Small intestine (tissue), 7 donors: Measurements from ENCODE around the gene GTPBP1. TPM values are rescaled to one million over a fixed set of nuclear protein-coding genes. Genes with fewer than 3 reads are reported as not detected.

Source experiments
- DNase-seq, 2 donors: peaks; one replicate each; pipeline versions ENCODE4 v3.0.0 to v3.0.0-alpha.2; 2013
- FAIRE-seq: peaks from 2 replicates; lab custom pipeline; 2012; peaks lifted over from hg19 to GRCh38; lab: Jason Lieb, UNC
- H3K27ac ChIP-seq, 3 donors: one replicate each; pipeline ENCODE4 v1.5.1; 2013; ENCODE audit warnings: low read length in 2 of 3, mild to moderate bottlenecking in 2 of 3, control low read depth in 1 of 3, inconsistent platforms in 1 of 3, low read depth in 1 of 3, moderate library complexity in 1 of 3
- H3K27me3 ChIP-seq, 3 donors: one replicate each; pipeline ENCODE4 v1.6.1; 2013; ENCODE audit warnings: low read length in 3 of 3, inconsistent platforms in 1 of 3; ENCODE audit not compliant: control insufficient read depth in 3 of 3, insufficient read depth in 3 of 3
- H3K36me3 ChIP-seq, 3 donors: one replicate each; pipeline ENCODE4 v1.6.1; 2013; ENCODE audit warnings: low read length in 3 of 3, inconsistent platforms in 1 of 3, low read depth in 1 of 3, mild to moderate bottlenecking in 1 of 3, moderate library complexity in 1 of 3; ENCODE audit not compliant: control insufficient read depth in 3 of 3, insufficient read depth in 2 of 3
- H3K4me1 ChIP-seq, 3 donors: one replicate each; pipeline ENCODE4 v1.6.1; 2013; ENCODE audit warnings: low read length in 2 of 3, inconsistent platforms in 1 of 3, low read depth in 1 of 3, mild to moderate bottlenecking in 1 of 3, moderate library complexity in 1 of 3; ENCODE audit not compliant: control insufficient read depth in 3 of 3, insufficient read depth in 2 of 3
- H3K4me3 ChIP-seq, 3 donors: one replicate each; pipeline ENCODE4 v1.5.1; 2013; ENCODE audit warnings: low read length in 3 of 3, control low read depth in 1 of 3, inconsistent platforms in 1 of 3, low read depth in 1 of 3, mild to moderate bottlenecking in 1 of 3, moderate library complexity in 1 of 3
- H3K9me3 ChIP-seq, 2 donors: one replicate each; pipeline ENCODE4 v1.6.1; 2013; ENCODE audit warnings: low read depth in 1 of 2, low read length in 1 of 2; ENCODE audit not compliant: control insufficient read depth in 2 of 2, insufficient read depth in 1 of 2
- WGBS, 3 donors: extraction: QIAGEN DNeasy Blood & Tissue Kit; methylation state at CpG; one replicate each; pipeline ENCODE4 v1.1.7; 2013; 5-methylcytosine and 5-hydroxymethylcytosine counted together
- polyA plus RNA-seq, 4 donors: library from polyadenylated mRNA; stranded (reverse) in 3 of 4; unstranded in 1 of 4; fragments of 200-250 nt in 3 of 4; fragments of 120-200 nt in 1 of 4; gene quantifications; one replicate each; pipeline versions ENCODE4 v1.2.1 to v1.2.3, GENCODE V29; 2013
- donor health status: healthy with polysubstance abuse.
- donor health status: control.
- donor health status: control.
- donor health status: Bipolar disorder and iron deficiency.
- donor health status: healthy.

The GTPBP1 gene
- polyA plus RNA-seq, 4 donors = 13.0 to 60.5 (median 24.0) TPM

- 64 to 74% (median 64%) methylated on average over 3 of the region's 3 CpGs for WGBS, 3 donors
- Histone ChIP-seq H3K27ac (no peak overlapping the region), H3K36me3 (peaks cover 39 to 82% (median 46%) of the 10 kb centered on the region in 3 donors), H3K9me3 (no peaks in the 10 kb centered on the region), H3K27me3 (no peaks in the 10 kb centered on the region), H3K4me3 (no peak overlapping the region), H3K4me1 (no peaks in the 10 kb centered on the region)
- FAIRE-seq (no peak), DNase-seq (peak in 1 of 2 donors; percentile 40)
Measured at GRCh38 chr22:38724926-38725571, 19.3 kb downstream of the GTPBP1 start.

- FAIRE-seq (no peak), DNase-seq (no peak)
- Histone ChIP-seq H3K27me3 (no peaks in the 10 kb centered on the region), H3K27ac (no peak overlapping the region), H3K9me3 (no peaks in the 10 kb centered on the region), H3K4me1 (no peaks in the 10 kb centered on the region), H3K36me3 (peaks cover 41 to 87% (median 46%) of the 10 kb centered on the region in 3 donors), H3K4me3 (no peak overlapping the region)
- 86 to 94% (median 94%) methylated on average over 18 of the region's 18 CpGs for WGBS, 3 donors
Measured at GRCh38 chr22:38725900-38726655, 20.3 kb downstream of the GTPBP1 start.

DNA sequence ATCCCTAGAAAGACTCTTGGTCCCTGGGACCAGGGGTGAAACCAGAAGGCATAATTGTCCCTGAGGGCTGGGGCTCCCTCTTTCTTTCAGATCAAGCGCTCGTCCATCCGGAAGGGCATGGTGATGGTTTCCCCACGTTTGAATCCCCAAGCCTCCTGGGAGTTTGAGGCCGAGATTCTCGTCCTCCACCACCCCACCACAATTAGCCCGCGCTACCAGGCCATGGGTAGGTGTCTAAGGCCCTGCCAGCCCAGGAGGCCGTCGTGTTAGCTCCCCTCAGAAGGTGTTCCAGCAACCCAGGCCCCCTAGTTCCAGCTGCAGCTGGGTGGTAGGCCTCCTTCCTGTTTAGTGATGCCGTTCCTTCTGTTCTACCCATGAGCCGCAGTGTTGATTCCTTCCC is 21.4 kb downstream of the GTPBP1 start:
- Histone ChIP-seq H3K27ac (no peak overlapping the region), H3K4me1 (no peaks in the 10 kb centered on the region), H3K36me3 (peaks cover 39 to 90% (median 41%) of the 10 kb centered on the region in 3 donors), H3K4me3 (no peak overlapping the region), H3K9me3 (no peaks in the 10 kb centered on the region), H3K27me3 (no peaks in the 10 kb centered on the region)
- 92 to 97% (median 94%) methylated on average over 12 of the region's 12 CpGs for whole genome bisulfite sequencing, 3 donors
- no peak for FAIRE-seq
- no peak for DNase-seq

GRCh38 chr22:38727530-38728451 is 22.0 kb downstream of the GTPBP1 start:
- Histone ChIP-seq H3K36me3 (peaks cover 37 to 94% (median 41%) of the 10 kb centered on the region in 3 donors), H3K4me1 (peaks cover 0 to under 1% (median 0%) of the 10 kb centered on the region in 3 donors), H3K4me3 (no peak overlapping the region), H3K27me3 (no peaks in the 10 kb centered on the region), H3K27ac (no peak overlapping the region), H3K9me3 (no peaks in the 10 kb centered on the region)
- DNase-seq = no peak
- 93 to 95% (median 94%) methylated on average over 15 of the region's 15 CpGs for WGBS, 3 donors
- no peak for FAIRE-seq

DNA sequence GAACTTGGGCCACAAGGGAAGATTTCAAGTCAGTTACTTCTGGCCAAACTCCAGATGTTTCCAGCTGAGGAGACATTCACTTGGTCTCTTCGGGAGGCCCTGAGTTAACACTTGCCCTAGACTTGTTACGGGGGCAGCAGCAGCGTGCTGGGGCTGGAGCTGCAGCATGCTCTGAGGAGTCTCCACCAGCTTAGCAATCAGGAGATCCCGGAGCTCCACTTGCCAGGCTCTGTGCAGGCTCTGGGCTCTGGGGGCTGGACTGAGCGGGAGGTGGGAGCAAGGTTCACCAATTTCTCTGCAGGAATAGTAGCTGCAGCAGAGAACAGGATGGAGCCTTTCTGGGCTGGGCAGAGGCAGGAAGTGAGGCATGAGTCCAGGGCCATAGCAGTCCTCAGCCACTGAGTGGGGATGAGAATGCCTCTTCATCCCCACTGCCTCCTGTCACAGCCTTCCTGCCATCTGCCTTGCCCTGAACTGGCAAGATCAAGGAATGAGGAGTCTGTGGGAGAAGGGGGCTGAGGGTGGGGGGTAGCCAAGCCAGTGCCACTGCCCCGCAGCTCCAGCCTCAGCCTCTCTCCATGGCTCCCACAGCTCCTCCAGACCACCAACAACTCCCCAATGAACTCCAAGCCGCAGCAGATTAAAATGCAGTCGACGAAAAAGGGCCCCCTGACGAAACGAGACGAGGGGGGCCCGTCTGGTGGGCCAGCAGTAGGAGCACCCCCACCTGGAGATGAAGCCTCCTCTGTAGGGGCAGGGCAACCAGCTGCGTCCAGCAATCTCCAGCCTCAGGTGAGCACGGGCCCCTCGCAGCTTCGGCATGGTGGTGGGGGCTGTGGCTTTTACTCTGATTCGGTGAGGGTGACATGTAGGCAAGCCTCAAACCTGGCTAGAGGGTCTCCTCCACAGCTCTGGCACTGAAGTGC is 23.4 kb downstream of the GTPBP1 start:
- FAIRE-seq = no peak
- H3K27me3 ChIP-seq = no peaks in the 10 kb centered on the region
- no peak for DNase-seq
- peaks cover 32 to 97% (median 39%) of the 10 kb centered on the region in 3 donors for H3K36me3 ChIP-seq
- no peak overlapping the region for H3K27ac ChIP-seq
- peaks cover 0 to 13% (median 0%) of the 10 kb centered on the region in 3 donors for H3K4me1 ChIP-seq
- 93 to 95% (median 95%) methylated on average over 15 to 18 of the region's 18 CpGs for WGBS, 3 donors
- no peaks in the 10 kb centered on the region for H3K9me3 ChIP-seq
- no peak overlapping the region for H3K4me3 ChIP-seq

- Histone ChIP-seq H3K4me3 (no peak overlapping the region), H3K4me1 (peaks cover 0 to 13% (median 0%) of the 10 kb centered on the region in 3 donors), H3K9me3 (no peaks in the 10 kb centered on the region), H3K27me3 (no peaks in the 10 kb centered on the region), H3K27ac (no peak overlapping the region), H3K36me3 (peaks cover 32 to 97% (median 34%) of the 10 kb centered on the region in 3 donors)
- no peak for FAIRE-seq
- 87 to 89% (median 88%) methylated on average over 6 of the region's 6 CpGs for WGBS, 3 donors
- no peak for DNase-seq
Measured at GRCh38 chr22:38729946-38730345, 24.2 kb downstream of the GTPBP1 start.

DNA sequence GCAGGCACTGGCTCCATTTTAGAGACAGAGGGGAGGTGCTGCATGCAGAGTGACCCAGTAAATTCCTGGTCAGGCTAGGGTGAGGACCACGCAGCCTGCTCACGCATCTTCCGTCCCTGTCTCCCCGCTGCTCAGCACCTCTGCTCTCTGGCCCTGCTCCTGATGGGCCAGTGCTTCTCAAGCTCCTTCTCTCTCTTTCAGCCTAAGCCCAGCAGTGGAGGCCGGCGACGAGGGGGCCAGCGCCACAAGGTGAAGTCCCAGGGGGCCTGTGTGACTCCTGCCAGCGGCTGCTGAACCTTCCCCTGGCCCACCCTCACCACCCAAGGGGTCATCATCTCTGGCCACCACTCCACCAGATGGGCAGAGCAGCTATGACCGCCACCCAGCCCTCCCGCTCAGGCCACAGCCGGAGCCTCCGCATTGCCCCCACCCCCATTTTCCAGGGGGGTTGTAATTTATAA is 24.7 kb downstream of the GTPBP1 start:
- FAIRE-seq (no peak), DNase-seq (no peak)
- WGBS, 3 donors = 95 to 97% (median 96%) methylated on average over 12 to 13 of the region's 13 CpGs
- Histone ChIP-seq H3K4me3 (no peak overlapping the region), H3K27me3 (no peaks in the 10 kb centered on the region), H3K27ac (no peak overlapping the region), H3K4me1 (peaks cover 0 to 13% (median 0%) of the 10 kb centered on the region in 3 donors), H3K36me3 (peaks cover 32 to 100% (median 33%) of the 10 kb centered on the region in 3 donors), H3K9me3 (no peaks in the 10 kb centered on the region)
